HG02798 (cell line): ENCODE measurements around the gene SLC33A1.

ENCODE experiments used
- ATAC-seq: cut with Tn5 transposase; IDR thresholded peaks from one replicate; pipeline ENCODE4 v1.9.1; 2021; ENCODE audit warnings: mild to moderate bottlenecking; ENCODE audit not compliant: unreplicated experiment, poor library complexity

SLC33A1 gene

GRCh38 chr3:155804323-155804722, 49.9 kb downstream of the SLC33A1 start:
- ATAC-seq = no peak

GRCh38 chr3:155792532-155792931, 61.7 kb downstream of the SLC33A1 start:
- no peak for ATAC-seq

DNA sequence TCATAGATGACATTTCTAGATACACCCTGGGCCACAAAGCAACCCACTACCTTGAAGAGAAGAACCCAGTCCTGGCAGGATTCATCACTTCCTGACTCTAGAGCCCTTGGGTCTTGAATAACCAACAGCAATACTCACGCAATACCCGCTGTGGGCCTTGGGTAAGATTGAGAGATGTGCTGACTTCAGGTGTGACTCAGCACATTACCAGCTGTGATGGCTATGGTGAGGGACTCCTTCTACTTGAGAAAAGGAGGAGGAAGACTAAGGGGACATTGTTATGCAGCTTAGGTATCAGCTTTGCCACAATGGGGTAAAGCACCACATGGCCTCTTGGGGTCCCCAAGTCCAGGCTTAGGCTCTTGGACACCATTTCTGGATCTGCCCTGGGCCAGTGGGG, 63.0 kb downstream of the SLC33A1 start:
- ATAC-seq = no peak

- ATAC-seq = no peak
These were observed 63.8 kb downstream of the SLC33A1 start for GRCh38 chr3:155790272-155790925.

- ATAC-seq = no peak
These were observed 68.4 kb downstream of the SLC33A1 start for GRCh38 chr3:155785662-155786295.

- no peak for ATAC-seq
These were observed 71.8 kb downstream of the SLC33A1 start for GRCh38 chr3:155782390-155782953.

DNA sequence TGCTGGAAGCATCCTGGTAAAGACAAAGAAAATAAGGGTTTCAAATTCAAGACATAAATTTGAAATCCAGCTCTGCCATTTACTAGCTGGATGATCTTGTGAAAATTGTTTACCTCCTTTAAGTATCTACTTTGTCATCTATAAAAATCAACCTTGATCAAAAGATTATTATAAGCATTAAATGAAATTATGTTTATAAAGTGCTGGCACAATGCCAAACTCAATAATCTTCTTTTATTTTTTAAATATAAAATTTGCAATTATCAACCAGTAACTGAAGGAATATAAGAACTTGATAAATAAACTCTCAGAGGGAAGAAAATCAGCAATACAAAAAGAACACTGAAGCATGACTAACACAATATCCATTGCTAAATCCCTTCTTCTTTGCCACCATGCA, 73.9 kb downstream of the SLC33A1 start:
- ATAC-seq = no peak

GRCh38 chr3:155778462-155778861, 75.8 kb downstream of the SLC33A1 start:
- ATAC-seq = no peak

- no peak for ATAC-seq
These were observed 81.4 kb downstream of the SLC33A1 start for GRCh38 chr3:155772801-155773200.

- no peak for ATAC-seq
These were observed 83.1 kb downstream of the SLC33A1 start for GRCh38 chr3:155771126-155771525.
